GM19043 (cell line): ENCODE results near the gene BMERB1.
"Not testable (repeated sequence)": the region's sequence is repeated elsewhere in the genome, so short reads cannot be mapped to it uniquely, and the experiment has no call there.

Source experiments
- ATAC-seq: cut with Tn5 transposase; IDR thresholded peaks from one replicate; pipeline ENCODE4 v1.9.1; 2021; ENCODE audit warnings: low read depth; ENCODE audit not compliant: unreplicated experiment

BMERB1 gene

GRCh38 chr16:15434425-15435215 lies at the start of gene BMERB1:
TSS of gene BMERB1 (plus strand) at chr16:15434588. CDS start at chr16:15434654, 66 bp downstream.
- ATAC-seq = no peak

GRCh38 chr16:15388060-15388459 lies 46.3 kb upstream of the BMERB1 start:
- not testable (repeated sequence) for ATAC-seq

GRCh38 chr16:15389916-15390315 lies 44.5 kb upstream of the BMERB1 start:
- not testable (repeated sequence) for ATAC-seq

GRCh38 chr16:15393025-15393424 lies 41.4 kb upstream of the BMERB1 start:
- not testable (repeated sequence) for ATAC-seq

GRCh38 chr16:15395631-15396508 lies 38.5 kb upstream of the BMERB1 start, which contains the start of gene MPV17L:
TSS of gene MPV17L (plus strand) at chr16:15395754. CDS start at chr16:15395898, 144 bp downstream.
- not testable (repeated sequence) for ATAC-seq

- ATAC-seq = not testable (repeated sequence)
Measured at GRCh38 chr16:15396509-15396829, 37.9 kb upstream of the BMERB1 start.

- ATAC-seq = no peak
Measured at GRCh38 chr16:15396948-15397594, 37.3 kb upstream of the BMERB1 start.

GRCh38 chr16:15398618-15399316 lies 35.6 kb upstream of the BMERB1 start:
- no peak for ATAC-seq

- no peak for ATAC-seq
Measured at GRCh38 chr16:15399317-15399716, 35.1 kb upstream of the BMERB1 start.

GRCh38 chr16:15400314-15400713 lies 34.1 kb upstream of the BMERB1 start:
- not testable (repeated sequence) for ATAC-seq

GRCh38 chr16:15401972-15402371 lies 32.4 kb upstream of the BMERB1 start:
- ATAC-seq = no peak

GRCh38 chr16:15403392-15403995 lies 30.9 kb upstream of the BMERB1 start:
- no peak for ATAC-seq

GRCh38 chr16:15404091-15404490 lies 30.3 kb upstream of the BMERB1 start:
- not testable (repeated sequence) for ATAC-seq

- no peak for ATAC-seq
Measured at GRCh38 chr16:15404792-15405191, 29.6 kb upstream of the BMERB1 start.

GRCh38 chr16:15407756-15408155 lies 26.6 kb upstream of the BMERB1 start:
- ATAC-seq = not testable (repeated sequence)

GRCh38 chr16:15409476-15409875 lies 24.9 kb upstream of the BMERB1 start:
- not testable (repeated sequence) for ATAC-seq

- no peak for ATAC-seq
Measured at GRCh38 chr16:15415511-15415985, 18.8 kb upstream of the BMERB1 start.

- ATAC-seq = no peak
Measured at GRCh38 chr16:15417197-15417596, 17.2 kb upstream of the BMERB1 start.

GRCh38 chr16:15418206-15418605 lies 16.2 kb upstream of the BMERB1 start:
- no peak for ATAC-seq

GRCh38 chr16:15421696-15422095 lies 12.7 kb upstream of the BMERB1 start:
- not testable (repeated sequence) for ATAC-seq
